Endothelial cell of umbilical vein (primary cell): ENCODE data around the gene FAM174B. TPM values are rescaled to one million over a fixed set of nuclear protein-coding genes. Genes with fewer than 3 reads are reported as not detected.

ENCODE experiments used
- BruUV-seq: library from RNA; stranded (reverse); fragments of 400-500 nt; replicated peaks from 2 replicates; lab custom pipeline; 2021; lab: Mats Ljungman, UMichigan
- CTCF ChIA-PET: fragments of 300-600, 350-600 bp; sonication (Branson Sonifier 250); formaldehyde crosslinking; loops from one replicate; lab custom pipeline; 2021; ENCODE audit warnings: antibody characterized with exemption, inconsistent platforms; lab: Charles Lee
- POLR2A ChIA-PET: fragments of 300-600, 350-600 bp; sonication (Branson Sonifier 250); formaldehyde crosslinking; loops from one replicate; lab custom pipeline; 2021; ENCODE audit warnings: antibody characterized with exemption, inconsistent platforms; lab: Charles Lee
- DNase-seq: peaks from one replicate; pipeline ENCODE4 v3.0.0-alpha.2; 2011; ENCODE audit warnings: low read depth, low spot score
- FAIRE-seq: peaks from 2 replicates; lab custom pipeline; 2011; peaks lifted over from hg19 to GRCh38; lab: Jason Lieb, UNC
- H2AFZ ChIP-seq: 2 replicates; pipeline ENCODE4 v1.6.0; 2012; ENCODE audit warnings: low read depth, low read length, control low read depth, inconsistent platforms
- H3K27ac ChIP-seq: 2 replicates; pipeline ENCODE4 v1.5.1; 2011; ENCODE audit warnings: low read depth, mild to moderate bottlenecking, control low read depth, low read length, moderate library complexity; ENCODE audit not compliant: insufficient read depth
- H3K27me3 ChIP-seq, 2 experiments: 2 replicates each; pipeline versions ENCODE4 v1.6.0 to v1.6.1; 2011; ENCODE audit warnings: low read length in 2 of 2, mixed read lengths in 1 of 2; ENCODE audit not compliant: control insufficient read depth in 2 of 2, insufficient read depth in 2 of 2
- H3K36me3 ChIP-seq, 2 experiments: 2 replicates in 1 of 2; 3 replicates in 1 of 2; pipeline ENCODE4 v1.5.1; 2011; ENCODE audit warnings: low read length in 2 of 2, mild to moderate bottlenecking in 1 of 2, moderate library complexity in 1 of 2; ENCODE audit not compliant: control insufficient read depth in 2 of 2, insufficient read depth in 2 of 2; ENCODE audit errors: extremely low read depth in 1 of 2
- H3K4me1 ChIP-seq: 3 replicates; pipeline ENCODE4 v1.5.1; 2011; ENCODE audit warnings: mild to moderate bottlenecking, low read length; ENCODE audit not compliant: control insufficient read depth, insufficient read depth; ENCODE audit errors: extremely low read depth
- H3K4me2 ChIP-seq: 2 replicates; pipeline ENCODE4 v1.6.1; 2011; ENCODE audit warnings: low read length, control low read depth, mixed read lengths; ENCODE audit not compliant: insufficient read depth
- H3K4me3 ChIP-seq, 3 experiments: fragments of 200-600 bp in 1 of 3; sonication (generic), shearing (Covaris generic) in 1 of 3; replicated peaks in 1 of 3; 2 replicates each; pipeline ENCODE4 v1.5.1; 2011 to 2016; ENCODE audit warnings: control low read depth in 3 of 3, low read length in 3 of 3, mild to moderate bottlenecking in 2 of 3, inconsistent platforms in 1 of 3, low read depth in 1 of 3, moderate library complexity in 1 of 3; ENCODE audit not compliant: insufficient read depth in 1 of 3
- H3K79me2 ChIP-seq: 2 replicates; pipeline ENCODE4 v1.6.0; 2012; ENCODE audit warnings: low read length, inconsistent platforms; ENCODE audit not compliant: control insufficient read depth, insufficient read depth
- H3K9ac ChIP-seq: replicated peaks from 2 replicates; pipeline ENCODE3; 2011; ENCODE audit warnings: low read length, control low read depth; ENCODE audit not compliant: insufficient read depth; ENCODE audit errors: extremely low read depth
- H3K9me1 ChIP-seq: replicated peaks from 3 replicates; pipeline ENCODE4 v1.6.0; 2011; ENCODE audit warnings: mild to moderate bottlenecking, low read length; ENCODE audit not compliant: control insufficient read depth, insufficient read depth; ENCODE audit errors: extremely low read depth
- H3K9me3 ChIP-seq: replicated peaks from 2 replicates; pipeline ENCODE4 v1.5.1; 2012; ENCODE audit warnings: low read length, inconsistent platforms; ENCODE audit not compliant: control insufficient read depth, insufficient read depth
- H4K20me1 ChIP-seq: replicated peaks from 2 replicates; pipeline ENCODE3; 2011; ENCODE audit warnings: mild to moderate bottlenecking, low read length; ENCODE audit not compliant: control insufficient read depth, insufficient read depth; ENCODE audit errors: extremely low read depth
- CTCF ChIP-seq, 2 donors: IDR thresholded peaks; 1 replicate in 1 of 2; 2 replicates in 1 of 2; pipeline ENCODE4 v1.5.1; 2011; ENCODE audit warnings: low read length in 2 of 2, mild to moderate bottlenecking in 2 of 2, moderate library complexity in 2 of 2, control low read depth in 1 of 2, inconsistent platforms in 1 of 2, low read depth in 1 of 2; ENCODE audit not compliant: insufficient read depth in 1 of 2; ENCODE audit errors: extremely low read depth in 1 of 2
- EZH2 ChIP-seq: IDR thresholded peaks from 2 replicates; pipeline ENCODE4 v1.6.1; 2012; ENCODE audit warnings: borderline replicate concordance, low read depth, mild to moderate bottlenecking, moderate library complexity, low read length, inconsistent platforms; ENCODE audit not compliant: severe bottlenecking
- FOS ChIP-seq: IDR thresholded peaks from 2 replicates; pipeline ENCODE4 v1.6.1; 2011; ENCODE audit warnings: mild to moderate bottlenecking, low read length, moderate library complexity, borderline replicate concordance; ENCODE audit not compliant: insufficient read depth
- GATA2 ChIP-seq: IDR thresholded peaks from 2 replicates; pipeline ENCODE4 v1.7.0; 2011; ENCODE audit warnings: low read depth, mild to moderate bottlenecking, moderate library complexity, mixed read lengths, low read length; ENCODE audit not compliant: insufficient read length, insufficient read depth
- JUN ChIP-seq: IDR thresholded peaks from 2 replicates; pipeline ENCODE4 v1.6.1; 2011; ENCODE audit warnings: borderline replicate concordance, low read depth; ENCODE audit not compliant: insufficient read length, insufficient read depth
- MAX ChIP-seq: IDR thresholded peaks from 2 replicates; pipeline ENCODE4 v1.6.1; 2011; ENCODE audit not compliant: insufficient read depth, insufficient read length
- MYC ChIP-seq: IDR thresholded peaks from one replicate; pipeline ENCODE4 v1.6.1; 2011; ENCODE audit warnings: mild to moderate bottlenecking, low read depth, low read length
- POLR2A ChIP-seq: IDR thresholded peaks from 2 replicates; pipeline ENCODE4 v1.6.1; 2012; ENCODE audit warnings: low read depth, mild to moderate bottlenecking, control low read depth, low read length
- POLR2AphosphoS5 ChIP-seq: IDR thresholded peaks from 2 replicates; pipeline ENCODE4 v1.6.1; 2012; ENCODE audit warnings: low read depth, mild to moderate bottlenecking, control low read depth, low read length, moderate library complexity; ENCODE audit not compliant: insufficient read depth
- dilution Hi-C: fragments of 300-500 bp; cut with MboI; formaldehyde crosslinking; loops from one replicate; pipeline ENCODE4 v1.15.0; 2019; ENCODE audit warnings: low sequenced_read_pairs; ENCODE audit not compliant: extremely low pct_ligation_motif_present
- intact Hi-C: fragments of 100-400 bp; cut with micrococcal nuclease; formaldehyde crosslinking; loops from one replicate; pipeline ENCODE4 v1.10.0; 2022
- polyA plus RNA-seq, 4 experiments: library from polyadenylated mRNA; depleted of rRNA in 3 of 4; stranded (reverse) in 3 of 4; unstranded in 1 of 4; fragments of >200 nt; gene quantifications; 2 replicates each; pipeline versions ENCODE4 v1.2.1 to v1.2.3, GENCODE V29; 2011 to 2012; ENCODE audit warnings: missing spikeins in 1 of 4
- total RNA-seq: library from RNA; stranded (reverse); gene quantifications from 2 replicates; pipeline ENCODE4 v1.2.3, GENCODE V29; 2021

Gene FAM174B
- total and polyA plus RNA-seq, 2 donors (not counting 3 experiments of a cell fraction or from before 2014, with no cell fraction given): 25.9 to 30.2 TPM

GRCh38 chr15:92611995-92612745 is 43.4 kb downstream of the FAM174B start:
- Histone ChIP-seq H3K4me1 (peaks cover 10% of the 10 kb centered on the region), H3K36me3 (no peaks in the 10 kb centered on the region), H3K27me3 (no peaks in the 10 kb centered on the region), H3K9me3 (no peaks in the 10 kb centered on the region), H2AFZ (no peak overlapping the region), H3K79me2 (peaks cover 2% of the 10 kb centered on the region), H3K9me1 (no peaks in the 10 kb centered on the region), H3K27ac (no peak overlapping the region), H3K4me2 (no peak overlapping the region), H3K4me3 (no peak overlapping the region), H3K9ac (no peak overlapping the region), H4K20me1 (no peaks in the 10 kb centered on the region)
- FAIRE-seq (no peak), DNase-seq (no peak)
- TF ChIP-seq MYC (no peak), JUN (no peak), FOS (no peak), POLR2A (no peak), POLR2AphosphoS5 (no peak), CTCF (IDR thresholded peaks at IDR 0.05; ENCODE audit: extremely low read depth in 1 of 2, insufficient read depth in 1 of 2, low read depth in 1 of 2, low read length in 2 of 2) (no peak), GATA2 (no peak), EZH2 (no peak), MAX (no peak)
- no TSS peak for BruUV-seq
- intact Hi-C loops (loop anchor here (1.0 to 10.0 kb wide), 2 partner anchors 102 to 517 kb away; no protein-coding TSS in a partner anchor), dilution Hi-C loops (no loop called here)
- CTCF ChIA-PET: interaction anchor here (0.8 to 2.2 kb wide), 7 partner anchors 43 to 104 kb away, joined by 3 to 10 read pairs (median 5); partner anchors contain the start of gene FAM174B
- POLR2A ChIA-PET: no interaction called here
